Fibroblast of skin of right quadriceps (primary cell): Measurements from ENCODE around the gene RXFP3.
"Not testable (repeated sequence)": the region's sequence is repeated elsewhere in the genome, so short reads cannot be mapped to it uniquely, and the experiment has no call there.

Experiments
- DNase-seq: peaks from one replicate; pipeline ENCODE4 v3.0.0-alpha.2; 2013

RXFP3 gene

DNA sequence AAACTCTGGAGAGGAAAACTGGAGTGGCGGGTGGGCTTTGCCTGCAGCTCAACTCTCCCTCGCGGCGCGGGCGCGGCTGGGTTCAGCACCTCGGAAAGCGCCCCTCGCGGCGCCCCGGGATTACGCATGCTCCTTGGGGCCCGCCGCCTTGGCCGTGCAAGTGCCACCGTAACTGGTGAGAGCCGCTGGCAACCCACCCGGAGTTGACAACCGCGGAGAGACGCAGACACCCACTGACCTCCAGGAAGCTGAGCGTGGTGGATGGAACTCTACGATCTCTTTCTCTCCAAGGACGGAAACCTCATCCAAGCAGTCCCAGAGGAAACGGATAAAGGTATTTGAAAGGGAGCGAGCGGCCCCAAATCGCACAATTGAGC, 194 bp upstream of the RXFP3 start:
- DNase-seq: peak; percentile 64

DNA sequence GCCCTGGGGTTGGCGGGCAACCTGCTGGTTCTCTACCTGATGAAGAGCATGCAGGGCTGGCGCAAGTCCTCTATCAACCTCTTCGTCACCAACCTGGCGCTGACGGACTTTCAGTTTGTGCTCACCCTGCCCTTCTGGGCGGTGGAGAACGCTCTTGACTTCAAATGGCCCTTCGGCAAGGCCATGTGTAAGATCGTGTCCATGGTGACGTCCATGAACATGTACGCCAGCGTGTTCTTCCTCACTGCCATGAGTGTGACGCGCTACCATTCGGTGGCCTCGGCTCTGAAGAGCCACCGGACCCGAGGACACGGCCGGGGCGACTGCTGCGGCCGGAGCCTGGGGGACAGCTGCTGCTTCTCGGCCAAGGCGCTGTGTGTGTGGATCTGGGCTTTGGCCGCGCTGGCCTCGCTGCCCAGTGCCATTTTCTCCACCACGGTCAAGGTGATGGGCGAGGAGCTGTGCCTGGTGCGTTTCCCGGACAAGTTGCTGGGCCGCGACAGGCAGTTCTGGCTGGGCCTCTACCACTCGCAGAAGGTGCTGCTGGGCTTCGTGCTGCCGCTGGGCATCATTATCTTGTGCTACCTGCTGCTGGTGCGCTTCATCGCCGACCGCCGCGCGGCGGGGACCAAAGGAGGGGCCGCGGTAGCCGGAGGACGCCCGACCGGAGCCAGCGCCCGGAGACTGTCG, 976 bp downstream of the RXFP3 start:
- no peak for DNase-seq

DNA sequence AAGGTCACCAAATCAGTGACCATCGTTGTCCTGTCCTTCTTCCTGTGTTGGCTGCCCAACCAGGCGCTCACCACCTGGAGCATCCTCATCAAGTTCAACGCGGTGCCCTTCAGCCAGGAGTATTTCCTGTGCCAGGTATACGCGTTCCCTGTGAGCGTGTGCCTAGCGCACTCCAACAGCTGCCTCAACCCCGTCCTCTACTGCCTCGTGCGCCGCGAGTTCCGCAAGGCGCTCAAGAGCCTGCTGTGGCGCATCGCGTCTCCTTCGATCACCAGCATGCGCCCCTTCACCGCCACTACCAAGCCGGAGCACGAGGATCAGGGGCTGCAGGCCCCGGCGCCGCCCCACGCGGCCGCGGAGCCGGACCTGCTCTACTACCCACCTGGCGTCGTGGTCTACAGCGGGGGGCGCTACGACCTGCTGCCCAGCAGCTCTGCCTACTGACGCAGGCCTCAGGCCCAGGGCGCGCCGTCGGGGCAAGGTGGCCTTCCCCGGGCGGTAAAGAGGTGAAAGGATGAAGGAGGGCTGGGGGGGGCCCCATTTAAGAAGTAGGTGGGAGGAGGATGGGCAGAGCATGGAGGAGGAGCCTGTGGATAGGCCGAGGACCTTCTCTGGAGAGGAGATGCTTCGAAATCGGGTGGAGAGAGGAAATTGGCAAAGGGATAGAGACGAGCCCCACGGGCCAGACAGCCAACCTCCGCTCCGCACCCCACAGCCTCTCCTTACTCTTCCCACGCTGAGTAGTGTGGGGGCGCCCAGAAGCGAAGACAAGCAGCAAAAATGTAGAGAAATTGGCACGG, 1.7 kb downstream of the RXFP3 start:
- DNase-seq: no peak

DNA sequence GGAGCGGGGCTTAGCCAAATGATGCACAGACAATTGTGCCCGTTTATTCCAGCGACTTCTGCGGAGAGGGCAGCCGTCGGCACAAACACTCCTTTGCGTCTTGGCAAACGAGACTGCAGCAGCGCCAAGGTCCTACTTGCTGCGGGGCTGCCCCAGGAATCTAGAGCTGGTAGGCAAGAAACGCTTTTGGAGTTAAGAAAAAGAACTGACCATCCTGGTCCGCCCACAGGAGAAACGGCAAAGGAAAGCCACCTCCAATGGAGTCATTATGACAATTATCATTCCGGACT, 2.3 kb downstream of the RXFP3 start:
- DNase-seq: no peak

DNA sequence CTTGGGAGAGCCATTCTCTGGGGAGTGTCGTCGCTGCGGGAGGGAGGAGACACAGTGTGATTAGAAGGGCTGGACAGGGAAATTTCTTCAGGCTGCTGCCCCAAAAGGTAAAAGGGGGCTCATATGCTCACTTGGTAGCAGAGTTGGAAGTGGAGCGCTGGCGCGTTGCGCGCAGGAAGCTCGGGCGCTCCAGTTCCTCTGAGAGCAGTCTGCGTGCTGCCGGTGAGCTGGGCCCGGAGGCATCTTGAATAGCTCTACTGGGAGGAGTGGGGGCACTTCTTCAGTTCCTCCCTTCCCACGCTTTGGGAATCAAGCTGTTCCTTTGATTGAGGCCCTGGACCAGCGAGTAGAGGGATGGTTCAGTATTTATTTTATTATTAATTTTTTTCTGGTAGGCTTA, 2.7 kb downstream of the RXFP3 start:
- no peak for DNase-seq

DNA sequence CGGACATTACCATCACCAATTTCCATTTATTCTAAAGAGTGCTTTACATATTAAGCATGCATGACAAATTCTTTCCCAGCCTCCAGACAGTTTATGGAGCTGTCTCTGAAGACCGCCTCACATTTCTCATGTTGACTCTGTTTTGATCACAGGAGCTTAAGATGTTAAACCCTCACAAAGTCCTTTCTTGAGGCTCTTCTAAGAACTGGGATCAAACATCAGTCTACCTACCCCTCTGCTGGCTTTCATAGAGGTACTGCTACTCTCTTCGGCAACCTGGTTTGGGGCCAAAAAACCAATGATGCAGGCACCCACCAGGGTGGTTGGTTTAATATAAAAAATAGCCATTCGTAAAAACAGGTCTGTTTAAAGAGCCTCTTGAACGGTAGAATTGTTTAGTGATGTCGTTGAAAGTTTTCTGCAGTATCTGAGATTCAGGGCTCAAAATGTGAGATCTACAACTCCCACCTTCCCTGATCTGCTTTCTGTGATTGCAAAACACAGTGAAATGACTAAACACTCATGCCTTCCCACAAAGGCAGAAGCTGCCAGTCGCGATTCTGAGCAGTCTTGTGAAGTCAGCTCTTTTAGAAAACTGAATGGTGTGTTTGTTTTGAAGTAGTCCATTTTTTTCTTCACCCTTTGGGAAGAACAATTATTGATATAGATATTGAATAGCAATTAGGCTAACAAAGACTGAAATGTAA, 3.5 kb downstream of the RXFP3 start:
- DNase-seq: peak; percentile 22

DNA sequence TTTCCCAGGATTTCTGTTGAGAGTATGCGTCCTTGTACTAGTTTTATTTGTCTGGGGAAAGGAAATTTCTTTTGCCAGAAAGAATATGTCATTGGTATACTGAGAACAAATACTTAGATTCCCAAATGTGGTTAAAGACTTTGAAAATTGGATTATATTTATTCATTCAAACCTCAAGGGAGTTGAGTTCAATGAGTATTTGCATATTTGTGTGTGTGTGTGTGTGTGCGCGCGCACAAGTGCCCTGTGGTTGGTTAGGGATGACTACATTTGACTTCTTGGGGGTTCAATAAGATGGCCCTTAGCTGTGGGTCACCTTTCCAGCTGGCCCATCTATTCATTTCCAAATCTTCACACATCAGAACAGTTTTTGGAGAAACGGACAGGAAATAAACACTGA, 4.9 kb downstream of the RXFP3 start:
- DNase-seq: no peak

DNA sequence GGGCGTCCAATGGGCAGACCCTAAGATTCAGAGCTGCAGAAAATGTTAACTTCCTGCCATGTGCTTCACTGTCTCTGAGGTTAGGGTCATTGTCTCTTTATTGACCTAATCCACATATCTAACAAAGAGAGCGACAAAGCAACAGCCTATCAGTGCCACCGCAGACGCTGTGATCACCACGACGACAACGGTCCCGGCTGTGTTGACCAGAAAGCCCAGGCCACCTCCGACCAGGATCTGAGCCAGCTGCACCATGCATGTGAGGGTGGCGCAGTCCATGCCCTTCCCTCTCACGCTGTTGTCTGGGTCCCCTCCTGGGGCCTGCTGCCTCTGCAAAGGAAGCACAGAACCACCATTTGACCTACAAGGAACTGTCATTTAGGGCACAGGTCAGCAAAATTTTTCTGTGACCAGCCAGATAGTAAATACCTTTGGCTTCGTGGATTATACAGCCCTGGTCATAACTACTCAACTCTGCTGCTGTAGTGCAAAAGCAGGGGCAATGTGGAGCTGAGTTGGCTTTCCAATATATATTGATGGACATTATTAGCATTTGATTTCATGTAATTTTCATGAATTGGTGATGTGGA, 8.5 kb downstream of the RXFP3 start:
- no peak for DNase-seq

DNA sequence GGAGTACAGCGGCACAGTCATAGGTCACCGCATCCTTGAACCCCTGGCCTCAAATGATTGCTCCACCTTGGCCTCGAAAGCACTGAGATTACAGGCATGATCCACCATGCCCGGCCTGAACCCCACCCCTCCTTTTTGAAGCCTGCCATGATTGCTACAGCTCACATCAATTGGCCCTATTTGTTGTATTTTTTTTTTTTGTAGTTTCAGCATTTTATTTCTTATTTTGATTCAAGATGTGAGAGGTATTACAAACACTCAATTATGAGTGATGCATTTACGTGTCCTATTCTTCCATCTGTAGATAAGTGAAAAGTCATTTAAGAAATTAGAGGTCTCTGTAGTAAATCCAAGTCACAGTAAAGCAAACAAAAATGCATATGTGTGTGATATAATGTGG, 16.0 kb downstream of the RXFP3 start:
- not testable (repeated sequence) for DNase-seq

DNA sequence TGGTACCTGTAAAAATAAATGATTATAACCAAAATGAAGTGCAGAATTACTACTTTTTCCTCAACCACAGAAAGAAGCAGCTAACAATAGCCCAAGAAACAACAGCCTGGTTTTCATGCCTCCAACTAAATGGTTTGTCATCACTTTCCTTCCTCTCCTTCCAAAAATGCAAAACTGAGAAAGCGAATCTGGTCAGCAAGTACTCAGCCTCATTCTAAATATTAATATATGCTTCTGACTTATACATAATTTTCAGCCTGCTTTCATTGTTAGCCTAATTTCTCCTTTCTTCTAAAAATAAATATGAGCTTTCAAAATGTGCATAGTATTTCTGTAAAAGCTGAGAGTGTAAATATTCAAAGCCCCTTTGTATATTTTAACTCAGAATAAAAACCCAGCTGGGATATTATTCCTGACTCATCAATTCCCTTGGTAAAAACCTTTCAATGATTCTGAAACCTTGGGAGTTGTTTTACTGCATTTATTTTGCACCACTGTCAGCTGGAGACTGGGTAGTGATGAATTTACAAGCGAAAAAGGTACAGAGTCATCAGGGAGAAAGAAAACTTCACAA, 21.5 kb downstream of the RXFP3 start:
- no peak for DNase-seq

DNA sequence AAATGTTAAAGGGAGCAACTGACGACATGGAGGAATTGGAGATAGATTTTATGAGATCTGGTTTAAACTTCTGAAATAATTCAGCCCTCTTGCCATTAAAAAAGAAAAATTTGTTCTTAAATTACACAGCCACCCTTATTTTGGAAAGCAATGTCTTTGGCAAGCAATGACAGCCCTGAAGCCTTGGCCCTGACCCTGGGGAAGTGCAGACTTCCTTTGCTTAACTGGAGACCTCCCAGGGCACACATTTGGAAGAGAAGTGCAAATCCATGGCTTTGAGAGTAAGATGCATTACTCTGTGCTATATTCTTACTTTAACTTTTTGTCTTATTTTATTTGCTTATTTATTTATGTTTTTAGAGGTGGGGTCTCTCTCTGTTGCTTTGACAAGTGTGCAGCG, 22.0 kb downstream of the RXFP3 start:
- DNase-seq: no peak

DNA sequence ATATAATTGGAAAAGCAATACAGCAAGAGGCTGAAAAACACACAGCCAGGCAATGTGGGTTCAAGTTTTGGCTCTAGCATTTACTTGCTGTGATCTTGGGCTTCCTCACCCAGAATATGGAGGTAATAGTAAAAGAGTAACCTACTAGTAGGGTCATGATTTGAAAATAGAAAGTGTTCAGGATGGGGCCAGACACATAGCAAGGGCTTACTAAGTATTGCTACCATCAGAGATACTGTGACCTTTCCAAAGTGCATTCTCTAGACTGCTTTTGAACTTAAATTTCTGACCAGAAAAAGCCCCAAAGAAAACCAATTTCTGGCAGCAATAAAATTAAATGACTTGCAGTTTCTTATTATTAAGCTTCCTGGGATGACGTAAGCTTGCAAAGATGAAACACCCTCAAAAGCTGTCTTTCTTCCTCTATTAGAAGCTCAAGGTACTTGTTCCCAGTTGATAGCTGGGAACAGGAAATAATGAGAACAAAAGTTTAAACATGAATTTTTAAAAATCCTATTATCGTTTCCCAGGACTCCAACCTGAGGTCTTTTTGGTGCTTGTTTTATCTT, 28.0 kb downstream of the RXFP3 start:
- DNase-seq: no peak

DNA sequence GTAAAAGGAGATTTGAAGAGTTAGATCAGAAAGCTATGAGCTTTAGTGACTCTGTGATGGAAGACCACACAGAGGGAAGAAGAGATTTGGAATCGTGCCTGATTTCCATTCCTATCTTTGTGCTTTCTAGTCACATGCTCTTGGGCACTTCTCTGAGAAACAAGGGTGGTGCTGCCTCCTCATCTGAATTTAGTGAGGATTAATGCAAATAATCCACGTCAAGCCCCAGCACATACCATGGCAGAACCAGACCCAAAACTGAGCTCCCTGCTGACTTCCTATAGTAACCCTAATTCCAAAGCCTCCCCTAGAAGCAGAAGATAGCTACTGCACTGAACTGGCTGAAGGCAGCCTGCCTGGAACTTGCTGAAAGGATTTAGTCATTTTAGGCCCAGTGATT, 30.6 kb downstream of the RXFP3 start:
- DNase-seq: no peak

DNA sequence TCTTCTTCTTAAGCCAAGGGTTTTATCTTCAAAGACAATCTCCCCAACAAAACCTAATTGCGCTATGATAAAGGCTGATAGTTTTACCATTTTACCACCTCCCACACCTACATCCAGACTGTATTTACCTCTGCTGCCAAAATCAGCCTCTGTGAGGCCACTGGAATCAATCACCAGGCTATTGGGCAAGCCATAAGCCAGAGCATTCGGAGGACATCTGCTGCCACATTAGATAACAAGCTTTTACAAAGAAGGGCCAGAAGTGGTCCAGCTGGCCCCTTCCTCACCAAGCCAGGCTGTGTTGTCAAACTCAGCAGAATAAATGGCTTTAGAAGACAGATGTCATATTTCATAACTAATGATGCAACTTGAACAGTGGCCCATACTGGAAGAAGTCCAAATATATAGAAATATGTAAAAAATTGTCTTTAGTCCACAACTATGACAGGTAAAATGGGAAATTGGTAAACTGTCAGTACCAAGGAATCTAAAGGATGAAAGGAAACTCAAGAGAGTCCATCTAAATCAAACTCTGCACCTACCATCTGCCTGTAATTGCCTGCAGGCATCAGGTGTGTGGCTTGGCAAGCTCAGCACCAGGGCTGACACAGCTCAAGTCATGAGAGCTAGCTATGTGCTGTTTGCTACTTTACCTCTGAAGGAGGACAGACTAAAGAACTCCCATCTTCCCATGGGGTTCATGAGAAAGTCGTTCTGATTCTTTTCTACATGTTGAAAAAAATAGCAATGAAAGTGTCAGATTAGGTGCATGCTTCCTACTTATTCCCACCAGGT, 32.2 kb downstream of the RXFP3 start:
- DNase-seq: no peak

DNA sequence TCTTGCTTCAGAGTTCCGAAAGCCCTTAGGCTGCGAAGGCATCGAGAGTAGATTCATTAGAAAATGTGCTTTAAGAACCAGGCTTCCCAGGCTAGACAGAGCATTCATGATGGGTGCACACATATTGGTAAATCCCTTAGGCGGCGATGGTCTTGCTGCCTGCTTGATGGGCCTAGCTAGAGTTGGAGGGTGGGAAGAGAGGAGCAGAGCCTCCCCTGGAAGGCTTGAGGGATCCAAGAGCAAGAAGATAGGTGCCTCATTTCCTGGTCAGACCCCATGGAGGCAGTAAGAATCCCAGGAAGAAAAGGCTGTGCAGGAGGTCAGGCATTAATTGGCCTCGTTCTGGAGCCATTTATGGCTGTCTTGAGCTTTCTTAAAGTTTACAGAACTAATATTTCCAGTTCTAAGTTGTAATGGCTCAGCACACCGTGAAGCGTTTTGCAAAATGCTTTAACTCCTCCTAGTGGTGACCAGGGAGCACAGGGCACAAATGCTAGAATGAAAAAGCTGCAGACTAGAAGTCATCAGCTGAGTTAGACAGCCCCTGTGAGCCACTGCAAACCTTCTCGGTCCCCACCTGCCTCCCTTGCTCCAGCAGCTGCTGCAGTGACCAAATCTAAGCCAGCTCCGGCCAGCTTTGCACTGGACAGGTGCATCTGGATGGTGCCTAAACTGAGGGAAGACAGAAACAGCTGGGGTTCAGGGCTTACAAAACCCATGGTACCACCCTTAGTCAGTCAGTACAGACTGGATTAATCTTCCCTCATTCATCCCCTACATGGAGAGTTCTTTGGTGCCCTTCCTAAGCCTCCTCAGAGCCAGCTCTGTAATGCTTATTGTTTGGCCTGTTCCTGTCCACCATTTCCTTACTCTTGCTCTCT, 33.6 kb downstream of the RXFP3 start:
- DNase-seq: peak; percentile 63

DNA sequence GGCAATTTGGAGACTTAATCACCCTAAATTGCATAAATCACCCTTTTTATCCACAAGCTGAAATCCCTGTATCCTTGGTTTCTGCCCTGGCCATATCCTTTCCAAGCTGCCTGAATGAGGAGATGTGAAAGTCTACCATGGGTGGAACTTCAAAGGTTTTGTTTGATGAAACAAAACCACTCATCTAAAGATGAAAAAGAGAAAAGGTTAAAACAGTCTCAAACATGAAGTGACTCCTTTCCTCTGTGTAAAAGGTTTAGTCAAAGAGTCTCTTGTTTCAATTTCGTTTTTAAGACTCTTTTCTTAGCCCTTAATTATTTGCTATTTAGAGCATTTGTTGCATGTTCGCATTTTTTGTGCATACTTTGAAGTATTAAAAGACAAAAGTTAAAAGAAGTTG, 37.1 kb downstream of the RXFP3 start:
- no peak for DNase-seq

DNA sequence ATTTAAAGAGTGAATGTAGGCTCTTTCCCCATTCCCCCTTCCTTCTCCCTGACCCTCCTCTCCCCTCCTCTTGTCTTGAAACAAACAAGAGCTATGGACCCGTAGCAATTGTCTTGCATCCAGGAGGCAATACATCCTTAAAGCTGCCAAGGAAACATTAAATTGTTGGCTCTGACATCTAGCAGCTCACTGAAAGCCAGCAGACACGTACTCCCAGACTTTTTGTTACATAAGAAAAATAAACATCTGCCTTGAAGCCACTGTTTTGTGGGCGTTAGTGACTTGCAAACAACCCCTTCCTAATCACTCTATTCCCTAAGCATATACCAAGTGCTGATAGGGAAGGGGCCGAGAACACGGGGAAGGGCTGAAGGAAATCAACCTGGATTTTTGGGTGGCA, 39.7 kb downstream of the RXFP3 start:
- DNase-seq: no peak

DNA sequence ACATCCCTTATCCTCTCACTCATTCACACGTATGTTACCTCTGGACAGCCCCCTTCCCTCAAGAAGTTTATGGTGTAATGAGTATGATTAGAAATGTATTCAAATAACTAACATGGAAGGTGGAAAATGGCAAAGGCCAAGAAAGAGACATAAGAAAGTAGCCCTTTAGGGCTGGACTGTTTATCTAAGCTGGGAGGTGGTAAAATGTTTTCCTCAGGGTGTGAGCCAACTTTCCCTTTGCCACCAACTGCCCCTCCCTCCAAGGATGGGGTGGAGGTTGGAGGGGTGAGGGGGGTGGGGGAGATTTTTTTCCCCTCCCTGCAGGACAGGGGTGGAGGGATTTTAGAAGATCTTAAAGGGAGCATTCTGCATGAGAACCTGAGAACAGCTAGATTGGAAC, 40.1 kb downstream of the RXFP3 start:
- no peak for DNase-seq

DNA sequence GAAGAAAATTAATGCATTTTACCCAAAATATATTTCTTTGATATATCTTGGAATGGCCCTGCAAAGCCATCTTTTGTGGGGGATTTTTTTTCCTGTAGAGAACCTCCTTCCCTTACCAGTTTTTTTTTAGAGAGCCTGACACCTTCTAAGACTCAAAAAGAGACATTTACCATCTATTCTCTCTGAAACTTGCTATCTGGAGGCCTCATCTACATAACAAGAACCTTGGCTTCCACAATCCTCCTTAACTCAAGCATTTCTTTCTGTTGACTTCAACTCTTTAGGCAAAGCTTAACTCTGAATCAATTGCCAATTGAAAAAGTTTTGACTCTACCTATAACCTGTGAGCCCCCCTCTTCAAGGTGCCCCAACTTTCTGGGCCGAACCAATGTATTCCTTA, 42.1 kb downstream of the RXFP3 start:
- no peak for DNase-seq

DNA sequence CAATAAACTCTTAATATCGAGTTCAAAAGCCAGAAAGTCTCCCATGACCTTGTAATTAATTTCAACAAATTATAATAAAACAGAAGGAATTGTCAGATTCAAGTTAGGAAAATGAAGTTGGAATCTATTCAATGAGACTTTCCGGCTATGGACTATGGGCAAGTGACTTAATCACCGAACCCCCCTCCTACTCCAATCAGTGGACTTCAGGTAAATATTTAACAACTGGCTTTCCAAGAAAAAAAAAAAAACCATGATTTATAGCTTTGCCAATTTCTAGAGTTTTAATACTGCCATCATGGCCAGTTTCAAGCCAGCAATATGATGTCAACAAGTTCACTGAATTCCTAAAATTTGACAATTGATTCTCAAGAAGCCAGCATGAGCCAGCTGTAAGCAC, 43.8 kb downstream of the RXFP3 start:
- DNase-seq: no peak

DNA sequence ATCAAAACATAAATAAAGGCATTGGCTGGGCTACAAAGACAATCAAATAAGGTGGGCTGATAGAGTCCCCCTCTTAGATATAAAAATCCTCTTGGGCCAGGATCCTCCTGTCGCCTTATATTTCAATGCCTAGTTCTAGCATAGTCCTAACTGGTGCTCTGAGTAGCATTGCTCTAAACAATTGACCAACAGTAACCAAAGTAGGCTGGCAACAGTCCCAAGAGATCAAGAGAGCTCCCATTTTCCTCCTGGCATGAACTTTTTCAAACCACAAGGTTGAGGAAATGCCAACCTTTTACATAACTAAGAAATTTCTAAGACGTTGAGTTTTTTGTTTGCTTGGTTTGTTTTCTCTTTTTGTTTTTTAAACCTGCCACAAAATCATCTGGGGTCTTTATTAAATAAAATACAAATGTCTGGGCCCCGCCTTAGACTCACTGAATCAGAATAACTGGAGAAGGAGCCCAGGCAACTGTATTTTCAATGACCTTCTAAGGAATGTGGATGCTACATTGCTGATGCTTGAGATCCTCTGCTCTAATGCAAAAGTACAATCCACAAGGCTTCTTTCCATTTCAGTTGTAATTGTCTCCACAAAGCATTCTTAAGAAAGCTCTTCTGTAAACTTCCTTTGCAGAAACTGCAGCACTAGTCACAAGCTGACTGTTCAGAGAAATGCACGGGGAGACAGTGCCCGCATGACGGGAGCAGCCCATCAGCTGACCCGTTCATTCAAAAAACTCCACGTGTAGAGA, 45.4 kb downstream of the RXFP3 start:
- no peak for DNase-seq
